HepG2 (cell line): Measurements from ENCODE around the gene SPIB. TPM values are rescaled to one million over a fixed set of nuclear protein-coding genes. Genes with fewer than 3 reads are reported as not detected.
A peak's percentile ranks its signal among the peaks of the same experiment; 100 is the strongest.

ENCODE experiments used
- ARNTL ChIP-seq: sonication (generic); formaldehyde crosslinking; IDR thresholded peaks from 2 replicates; pipeline ENCODE4 v1.4.0; 2020; ENCODE audit warnings: mild to moderate bottlenecking, missing genetic modification reagents
- FOXP1 ChIP-seq, 2 experiments: fragments of 450-650 bp in 1 of 2; IDR thresholded peaks; 2 replicates each; pipeline ENCODE4 v1.6.1; 2017 to 2018; ENCODE audit warnings: antibody characterized with exemption in 1 of 2
- GTF3A ChIP-seq: sonication (generic); formaldehyde crosslinking; conservative IDR thresholded peaks from 2 replicates; pipeline ENCODE4 v1.4.0; 2020; ENCODE audit warnings: mild to moderate bottlenecking, missing genetic modification reagents
- NPAS2 ChIP-seq: sonication (generic); formaldehyde crosslinking; IDR thresholded peaks from 2 replicates; pipeline ENCODE4 v1.8.0; 2022; ENCODE audit warnings: mild to moderate bottlenecking, missing genetic modification reagents, borderline replicate concordance
- PHF5A ChIP-seq: IDR thresholded peaks from one replicate; pipeline ENCODE4 v1.6.1; 2018; ENCODE audit warnings: low read depth, missing genetic modification reagents; ENCODE audit not compliant: unreplicated experiment
- REXO4 ChIP-seq: sonication (generic); formaldehyde crosslinking; IDR thresholded peaks from 2 replicates; pipeline ENCODE4 v1.8.0; 2022; ENCODE audit warnings: missing genetic modification reagents, mild to moderate bottlenecking, borderline replicate concordance
- TBL1XR1 ChIP-seq: fragments of 150-350 bp; IDR thresholded peaks from 2 replicates; pipeline ENCODE4 v1.6.1; 2014; ENCODE audit warnings: borderline replicate concordance, low read length; ENCODE audit not compliant: partially characterized antibody
- ZBTB25 ChIP-seq: IDR thresholded peaks from 2 replicates; pipeline ENCODE4 v1.6.1; 2018; ENCODE audit warnings: missing genetic modification reagents
- ZC3H4 ChIP-seq: sonication (generic); formaldehyde crosslinking; IDR thresholded peaks from 2 replicates; pipeline ENCODE4 v1.4.0; 2020; ENCODE audit warnings: missing genetic modification reagents, borderline replicate concordance
- ZFP37 ChIP-seq: sonication (generic); formaldehyde crosslinking; IDR thresholded peaks from 2 replicates; pipeline ENCODE4 v1.4.0; 2020; ENCODE audit warnings: missing genetic modification reagents, borderline replicate concordance
- ZFP41 ChIP-seq: sonication (generic); formaldehyde crosslinking; IDR thresholded peaks from 2 replicates; pipeline ENCODE4 v1.4.0; 2020; ENCODE audit warnings: mild to moderate bottlenecking, missing genetic modification reagents, borderline replicate concordance
- ZKSCAN8 ChIP-seq: IDR thresholded peaks from 2 replicates; pipeline ENCODE4 v1.6.1; 2016; ENCODE audit warnings: borderline replicate concordance, missing genetic modification reagents, missing compliant biosample characterization
- ZNF253 ChIP-seq: sonication (generic); formaldehyde crosslinking; IDR thresholded peaks from 2 replicates; pipeline ENCODE4 v1.8.0; 2022; ENCODE audit warnings: mild to moderate bottlenecking, missing genetic modification reagents, borderline replicate concordance
- ZNF451 ChIP-seq: sonication (generic); formaldehyde crosslinking; IDR thresholded peaks from 2 replicates; pipeline ENCODE4 v1.5.0; 2020; ENCODE audit warnings: mild to moderate bottlenecking, missing genetic modification reagents
- ZNF562 ChIP-seq: sonication (generic); formaldehyde crosslinking; IDR thresholded peaks from 2 replicates; pipeline ENCODE4 v1.8.0; 2022; ENCODE audit warnings: missing genetic modification reagents, borderline replicate concordance
- polyA plus RNA-seq, 8 experiments: library from polyadenylated mRNA; depleted of rRNA in 3 of 8; stranded (reverse) in 7 of 8; unstranded in 1 of 8; fragments of >200 nt; fragmentation: Illumina TruSeq in 4 of 8; extraction: Trizol in 4 of 8; gene quantifications; 2 replicates each; pipeline versions ENCODE4 v1.2.1 to v1.2.3, GENCODE V29; 2011 to 2016; ENCODE audit warnings: low read depth in 4 of 8, missing spikeins in 1 of 8, mixed read lengths in 1 of 8; ENCODE audit not compliant: insufficient read depth in 1 of 8
- total RNA-seq, 5 experiments: library from RNA; depleted of rRNA; stranded (reverse); fragments of >200 nt; fragmentation: Illumina TruSeq; extraction: Trizol; gene quantifications; 2 replicates each; pipeline ENCODE4 v1.2.3, GENCODE V29; 2016; ENCODE audit warnings: low read depth in 1 of 5
- TF ChIP-seq, protein P1 (sequence below): sonication (generic); formaldehyde crosslinking; IDR thresholded peaks from 2 replicates; pipeline ENCODE4 v1.5.1; 2020; ENCODE audit warnings: missing genetic modification reagents, mild to moderate bottlenecking, borderline replicate concordance
- TF ChIP-seq, protein P2 (sequence below): sonication (generic); formaldehyde crosslinking; IDR thresholded peaks from 2 replicates; pipeline ENCODE4 v1.5.1; 2020; ENCODE audit warnings: mild to moderate bottlenecking, missing genetic modification reagents, moderate library complexity
- TF ChIP-seq, protein P3 (sequence below): sonication (generic); formaldehyde crosslinking; IDR thresholded peaks from 2 replicates; pipeline ENCODE4 v1.5.0; 2020; ENCODE audit warnings: mild to moderate bottlenecking, missing genetic modification reagents

SPIB gene
- total and polyA plus RNA-seq, 2 of the 13 experiments (the other 11 are each of a cell fraction or from before 2014, with no cell fraction given): 0.04 TPM; not detected in 1

GRCh38 chr19:50376166-50377050, 42.3 kb upstream of the SPIB start, which contains the start of gene NR1H2 (continued):
- TF ChIP-seq, protein P1, sequence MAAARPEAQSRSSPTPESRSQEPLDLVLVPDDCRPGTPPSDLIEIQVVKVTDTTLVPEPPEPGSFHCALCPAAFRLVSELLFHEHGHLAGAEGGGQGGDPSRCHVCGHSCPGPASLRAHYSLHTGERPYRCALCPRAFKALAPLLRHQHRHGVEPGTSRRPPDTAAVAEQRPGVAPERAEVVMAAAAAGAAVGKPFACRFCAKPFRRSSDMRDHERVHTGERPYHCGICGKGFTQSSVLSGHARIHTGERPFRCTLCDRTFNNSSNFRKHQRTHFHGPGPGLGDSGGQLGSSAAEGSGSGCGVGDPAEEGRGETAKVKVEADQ (CRISPR knock-in tag): no peak; the same call in 1 of the 2 replicates
- peak; percentile 66; the same call in 1 of the 2 replicates for TF ChIP-seq ZKSCAN8
- TF ChIP-seq, protein P2, sequence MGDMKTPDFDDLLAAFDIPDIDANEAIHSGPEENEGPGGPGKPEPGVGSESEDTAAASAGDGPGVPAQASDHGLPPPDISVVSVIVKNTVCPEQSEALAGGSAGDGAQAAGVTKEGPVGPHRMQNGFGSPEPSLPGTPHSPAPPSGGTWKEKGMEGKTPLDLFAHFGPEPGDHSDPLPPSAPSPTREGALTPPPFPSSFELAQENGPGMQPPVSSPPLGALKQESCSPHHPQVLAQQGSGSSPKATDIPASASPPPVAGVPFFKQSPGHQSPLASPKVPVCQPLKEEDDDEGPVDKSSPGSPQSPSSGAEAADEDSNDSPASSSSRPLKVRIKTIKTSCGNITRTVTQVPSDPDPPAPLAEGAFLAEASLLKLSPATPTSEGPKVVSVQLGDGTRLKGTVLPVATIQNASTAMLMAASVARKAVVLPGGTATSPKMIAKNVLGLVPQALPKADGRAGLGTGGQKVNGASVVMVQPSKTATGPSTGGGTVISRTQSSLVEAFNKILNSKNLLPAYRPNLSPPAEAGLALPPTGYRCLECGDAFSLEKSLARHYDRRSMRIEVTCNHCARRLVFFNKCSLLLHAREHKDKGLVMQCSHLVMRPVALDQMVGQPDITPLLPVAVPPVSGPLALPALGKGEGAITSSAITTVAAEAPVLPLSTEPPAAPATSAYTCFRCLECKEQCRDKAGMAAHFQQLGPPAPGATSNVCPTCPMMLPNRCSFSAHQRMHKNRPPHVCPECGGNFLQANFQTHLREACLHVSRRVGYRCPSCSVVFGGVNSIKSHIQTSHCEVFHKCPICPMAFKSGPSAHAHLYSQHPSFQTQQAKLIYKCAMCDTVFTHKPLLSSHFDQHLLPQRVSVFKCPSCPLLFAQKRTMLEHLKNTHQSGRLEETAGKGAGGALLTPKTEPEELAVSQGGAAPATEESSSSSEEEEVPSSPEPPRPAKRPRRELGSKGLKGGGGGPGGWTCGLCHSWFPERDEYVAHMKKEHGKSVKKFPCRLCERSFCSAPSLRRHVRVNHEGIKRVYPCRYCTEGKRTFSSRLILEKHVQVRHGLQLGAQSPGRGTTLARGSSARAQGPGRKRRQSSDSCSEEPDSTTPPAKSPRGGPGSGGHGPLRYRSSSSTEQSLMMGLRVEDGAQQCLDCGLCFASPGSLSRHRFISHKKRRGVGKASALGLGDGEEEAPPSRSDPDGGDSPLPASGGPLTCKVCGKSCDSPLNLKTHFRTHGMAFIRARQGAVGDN (CRISPR knock-in tag): peak; percentile 85
- TF ChIP-seq ZC3H4 (CRISPR knock-in tag): no peak
- TF ChIP-seq ZNF562 (CRISPR knock-in tag): no peak
- no peak for TF ChIP-seq TBL1XR1
- TF ChIP-seq NPAS2 (CRISPR knock-in tag): no peak
- peak; percentile 63 for TF ChIP-seq PHF5A (CRISPR knock-in tag)
- TF ChIP-seq ZNF451 (CRISPR knock-in tag): peak; percentile 52; the same call in 1 of the 2 replicates
- TF ChIP-seq ZFP37 (CRISPR knock-in tag): no peak
- TF ChIP-seq, protein P3, sequence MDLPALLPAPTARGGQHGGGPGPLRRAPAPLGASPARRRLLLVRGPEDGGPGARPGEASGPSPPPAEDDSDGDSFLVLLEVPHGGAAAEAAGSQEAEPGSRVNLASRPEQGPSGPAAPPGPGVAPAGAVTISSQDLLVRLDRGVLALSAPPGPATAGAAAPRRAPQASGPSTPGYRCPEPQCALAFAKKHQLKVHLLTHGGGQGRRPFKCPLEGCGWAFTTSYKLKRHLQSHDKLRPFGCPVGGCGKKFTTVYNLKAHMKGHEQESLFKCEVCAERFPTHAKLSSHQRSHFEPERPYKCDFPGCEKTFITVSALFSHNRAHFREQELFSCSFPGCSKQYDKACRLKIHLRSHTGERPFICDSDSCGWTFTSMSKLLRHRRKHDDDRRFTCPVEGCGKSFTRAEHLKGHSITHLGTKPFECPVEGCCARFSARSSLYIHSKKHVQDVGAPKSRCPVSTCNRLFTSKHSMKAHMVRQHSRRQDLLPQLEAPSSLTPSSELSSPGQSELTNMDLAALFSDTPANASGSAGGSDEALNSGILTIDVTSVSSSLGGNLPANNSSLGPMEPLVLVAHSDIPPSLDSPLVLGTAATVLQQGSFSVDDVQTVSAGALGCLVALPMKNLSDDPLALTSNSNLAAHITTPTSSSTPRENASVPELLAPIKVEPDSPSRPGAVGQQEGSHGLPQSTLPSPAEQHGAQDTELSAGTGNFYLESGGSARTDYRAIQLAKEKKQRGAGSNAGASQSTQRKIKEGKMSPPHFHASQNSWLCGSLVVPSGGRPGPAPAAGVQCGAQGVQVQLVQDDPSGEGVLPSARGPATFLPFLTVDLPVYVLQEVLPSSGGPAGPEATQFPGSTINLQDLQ: no peak
- TF ChIP-seq ZBTB25 (CRISPR knock-in tag): peak; percentile 85; the same call in 1 of the 2 replicates
- peak; percentile 59; the same call in 1 of the 2 replicates for TF ChIP-seq ARNTL (CRISPR knock-in tag)
- TF ChIP-seq GTF3A (CRISPR knock-in tag): no peak; the same call in 1 of the 2 replicates
- TF ChIP-seq ZFP41 (CRISPR knock-in tag): no peak; the same call in 1 of the 2 replicates
- no peak for TF ChIP-seq ZNF253 (CRISPR knock-in tag)
- no peak for TF ChIP-seq REXO4 (CRISPR knock-in tag)
- TF ChIP-seq FOXP1 (IDR thresholded peaks at IDR 0.05): no peak
- no peak for TF ChIP-seq FOXP1 (CRISPR knock-in tag; IDR thresholded peaks at IDR 0.05)
